Measurements from ENCODE around the gene NGFR.

Gene NGFR

DNA sequence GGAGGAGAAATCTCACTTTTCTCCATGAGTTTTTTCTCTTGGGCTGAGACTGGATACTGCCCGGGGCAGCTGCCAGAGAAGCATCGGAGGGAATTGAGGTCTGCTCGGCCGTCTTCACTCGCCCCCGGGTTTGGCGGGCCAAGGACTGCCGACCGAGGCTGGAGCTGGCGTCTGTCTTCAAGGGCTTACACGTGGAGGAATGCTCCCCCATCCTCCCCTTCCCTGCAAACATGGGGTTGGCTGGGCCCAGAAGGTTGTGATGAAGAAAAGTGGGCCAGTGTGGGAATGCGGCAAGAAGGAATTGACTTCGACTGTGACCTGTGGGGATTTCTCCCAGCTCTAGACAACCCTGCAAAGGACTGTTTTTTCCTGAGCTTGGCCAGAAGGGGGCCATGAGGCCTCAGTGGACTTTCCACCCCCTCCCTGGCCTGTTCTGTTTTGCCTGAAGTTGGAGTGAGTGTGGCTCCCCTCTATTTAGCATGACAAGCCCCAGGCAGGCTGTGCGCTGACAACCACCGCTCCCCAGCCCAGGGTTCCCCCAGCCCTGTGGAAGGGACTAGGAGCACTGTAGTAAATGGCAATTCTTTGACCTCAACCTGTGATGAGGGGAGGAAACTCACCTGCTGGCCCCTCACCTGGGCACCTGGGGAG is 19.1 kb downstream of the NGFR start:
- no peak for DNase-seq (ENCODE audit: low read depth in 2 of 3, low spot score in 2 of 3)

DNA sequence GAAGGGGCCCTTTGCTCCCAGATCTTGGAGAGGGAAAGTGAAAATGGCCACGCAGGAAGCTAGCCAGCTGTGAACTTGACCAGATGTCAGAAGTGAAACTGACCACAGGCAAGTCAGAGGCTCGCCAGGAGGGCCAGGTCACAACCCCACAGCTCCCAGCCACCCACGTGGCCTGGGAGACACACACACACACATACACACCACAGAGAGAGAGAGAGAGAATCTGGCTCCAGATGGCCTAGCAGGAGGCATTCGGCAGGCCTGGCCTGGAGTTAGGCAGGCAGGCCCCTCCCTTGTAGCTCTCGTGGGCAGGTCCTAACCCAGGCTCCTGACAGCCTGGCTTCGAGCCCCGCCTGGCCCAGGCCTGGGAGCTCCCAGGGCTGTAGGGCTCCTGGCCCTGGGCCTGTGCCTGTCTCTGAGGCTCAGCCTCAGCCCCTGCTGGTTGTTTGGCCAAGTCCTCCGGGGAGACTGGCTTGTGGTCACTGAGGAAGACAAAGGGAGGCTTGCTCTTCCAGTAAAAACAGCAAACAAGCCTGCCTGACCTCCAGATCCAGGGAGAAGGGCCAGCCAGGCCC is 20.2 kb downstream of the NGFR start:
- no peak for DNase-seq (ENCODE audit: low read depth in 2 of 3, low spot score in 2 of 3)

DNA sequence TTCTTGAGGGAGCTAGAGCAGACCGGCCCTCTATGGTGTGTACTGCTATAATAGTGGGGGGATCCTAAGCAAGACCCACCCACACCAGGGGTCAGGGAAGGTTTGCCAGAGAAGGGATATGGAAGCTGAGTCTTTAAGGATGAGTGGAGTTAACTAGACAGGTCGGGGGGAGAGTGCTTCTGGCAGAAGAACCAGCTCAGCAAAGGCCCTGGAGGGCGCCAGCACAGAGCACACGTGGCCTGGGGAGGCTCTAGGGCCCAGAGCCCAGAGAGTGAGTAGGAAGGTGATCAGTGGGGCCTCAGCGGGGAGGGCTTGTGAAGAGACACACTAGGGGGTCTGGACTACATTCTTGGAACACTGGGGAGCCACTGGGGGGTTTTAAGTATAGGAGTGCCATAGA is 21.1 kb downstream of the NGFR start:
- no peak for DNase-seq (ENCODE audit: low read depth in 2 of 3, low spot score in 2 of 3)

DNA sequence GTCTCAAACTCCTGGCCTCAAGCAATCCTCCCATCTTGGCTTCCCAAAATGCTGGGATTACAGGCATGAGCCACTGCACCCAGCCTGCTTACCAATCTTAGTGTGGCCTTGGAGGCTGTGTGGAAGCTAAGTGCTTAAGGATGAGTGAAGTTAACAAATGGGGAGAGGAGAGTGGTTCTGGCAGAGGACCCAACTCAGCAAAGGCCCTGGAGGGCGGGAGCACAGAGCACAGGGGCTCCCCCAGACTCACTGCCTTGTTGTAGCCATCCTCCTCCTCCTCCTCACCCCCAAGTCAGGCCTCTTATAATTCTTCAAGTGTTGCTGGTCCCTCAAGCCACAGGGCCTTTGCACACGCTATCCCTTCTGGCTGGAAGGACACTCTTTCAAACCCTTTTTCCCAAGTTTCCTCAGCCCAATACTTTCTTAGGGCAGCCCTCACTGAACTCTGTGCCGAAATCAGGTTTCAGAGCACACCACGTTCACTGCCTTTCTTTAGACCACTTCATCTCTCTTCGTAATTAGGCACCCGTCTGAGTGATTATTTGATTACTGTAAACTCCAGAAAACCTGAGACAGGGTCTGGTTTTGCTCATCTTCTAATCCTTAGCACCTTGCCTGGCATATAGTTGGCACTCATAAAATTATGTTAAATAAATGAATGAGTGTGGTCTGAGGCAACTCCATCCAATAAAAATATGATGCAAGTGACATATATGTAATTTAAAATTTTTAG is 23.4 kb downstream of the NGFR start:
- DNase-seq (ENCODE audit: low read depth in 2 of 3, low spot score in 2 of 3): no peak

DNA sequence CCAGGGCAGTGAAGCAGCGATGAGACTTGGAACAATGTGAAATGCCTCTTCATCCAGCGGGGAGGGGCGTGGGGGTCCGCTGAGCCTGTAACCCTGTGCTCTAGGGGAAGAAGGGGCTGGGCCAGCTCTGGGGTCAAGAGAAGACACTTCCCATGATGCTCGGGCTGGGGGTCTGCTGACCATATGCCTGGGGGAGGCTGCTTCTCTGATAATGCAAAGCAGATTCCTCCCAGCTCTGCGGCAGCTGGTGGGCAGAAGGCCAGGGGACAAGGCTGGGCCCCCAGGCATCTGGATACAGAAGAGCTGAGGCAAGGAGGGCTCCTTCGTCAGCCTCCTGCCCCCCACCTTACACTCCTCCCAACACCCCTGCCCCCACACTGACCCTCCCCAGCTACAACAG is 24.7 kb downstream of the NGFR start:
- no peak for DNase-seq (ENCODE audit: low read depth in 2 of 3, low spot score in 2 of 3)

DNA sequence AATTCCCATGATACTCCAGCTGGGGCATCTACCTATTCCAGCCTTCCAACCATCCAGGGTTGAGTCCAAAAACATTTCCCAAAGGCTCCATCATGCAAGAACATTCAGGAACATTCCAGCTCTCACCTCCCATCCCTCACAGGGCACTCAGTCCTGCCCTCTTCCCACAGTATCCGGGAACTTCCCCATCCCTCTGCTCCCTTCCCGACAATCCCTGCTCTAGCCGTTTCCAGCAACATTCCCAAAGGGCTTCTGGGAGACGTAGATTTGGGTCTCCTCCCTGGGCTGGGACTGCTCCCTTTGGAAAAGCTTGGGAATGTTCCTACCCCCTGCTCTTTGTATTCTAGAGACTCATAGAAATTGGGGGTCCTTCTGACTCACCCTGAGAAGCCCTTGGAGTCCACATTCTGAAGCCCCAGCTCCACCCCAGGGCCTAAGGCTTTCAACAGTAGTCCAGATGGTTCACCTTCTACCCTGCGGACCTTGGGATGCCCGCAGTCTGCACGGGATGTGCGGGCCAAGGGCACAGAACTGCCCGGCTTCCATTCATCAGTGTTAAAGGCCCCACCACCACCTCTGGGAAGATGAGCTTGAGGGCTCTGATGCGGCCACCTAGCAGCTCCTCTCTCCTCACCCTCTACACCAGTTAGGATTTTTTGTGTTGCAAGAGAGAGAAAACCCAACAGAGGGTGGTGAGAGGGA is 25.4 kb downstream of the NGFR start:
- no peak for DNase-seq (ENCODE audit: low read depth in 2 of 3, low spot score in 2 of 3)

DNA sequence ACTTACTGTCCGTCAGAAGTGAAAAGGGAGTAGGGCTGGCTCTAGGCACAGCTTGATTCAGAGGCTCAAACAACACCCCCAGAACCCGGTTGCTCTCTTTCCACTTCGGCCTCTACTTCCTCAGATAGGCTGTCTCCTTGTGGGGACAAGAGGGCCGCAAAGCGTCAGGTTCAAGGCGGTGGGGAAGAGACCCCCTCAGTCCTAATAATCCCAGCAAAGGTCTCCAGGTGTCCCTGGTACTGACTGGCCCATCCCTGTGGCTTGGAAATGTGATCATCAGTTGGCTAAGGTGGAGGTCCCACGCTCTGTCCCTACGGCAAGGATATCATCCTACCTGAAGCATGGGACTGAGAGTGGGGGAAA is 26.0 kb downstream of the NGFR start:
- no peak for DNase-seq (ENCODE audit: low read depth in 2 of 3, low spot score in 2 of 3)

DNA sequence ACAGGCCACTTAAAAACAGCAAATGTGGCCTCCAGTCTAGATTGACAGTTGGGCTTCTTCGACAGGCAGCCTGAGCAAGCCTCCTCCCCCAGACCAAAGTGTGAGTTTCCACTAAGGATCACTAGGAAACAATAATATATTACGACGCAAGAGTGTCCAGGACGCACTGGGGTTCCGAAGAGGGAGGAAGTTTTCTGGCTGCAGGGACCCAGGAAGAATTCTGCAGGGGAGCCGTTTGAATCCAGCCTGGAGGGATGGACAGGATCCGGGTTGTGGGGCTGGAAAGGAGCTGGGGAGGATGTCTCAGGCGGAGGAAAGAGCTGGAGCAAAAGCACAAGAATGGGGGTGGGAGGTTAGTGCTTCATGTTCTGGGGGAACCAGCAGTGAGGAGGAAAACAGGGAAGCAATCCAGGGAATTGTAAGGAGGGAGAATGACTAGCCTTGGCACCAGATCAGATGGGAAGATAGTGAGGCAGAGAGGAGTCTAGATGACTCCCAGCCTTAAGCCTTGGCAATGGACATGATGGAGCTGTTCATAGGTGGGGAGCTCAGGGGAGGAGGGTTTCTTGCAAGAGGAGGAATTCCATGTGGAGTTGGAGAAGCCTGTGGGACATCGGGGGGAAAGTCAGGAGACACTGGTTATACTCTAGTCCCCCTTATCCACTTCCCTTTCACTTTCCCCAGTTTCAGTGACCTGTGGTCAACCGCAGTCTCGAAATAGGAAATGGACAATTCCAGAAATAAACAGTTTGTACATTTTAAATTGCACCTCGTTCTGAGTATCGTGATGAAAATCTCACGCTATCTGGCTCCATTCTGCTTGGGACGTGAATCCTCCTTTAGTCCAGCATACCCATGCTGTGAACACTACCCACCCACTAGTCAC is 26.6 kb downstream of the NGFR start:
- DNase-seq (ENCODE audit: low read depth in 2 of 3, low spot score in 2 of 3): no peak

DNA sequence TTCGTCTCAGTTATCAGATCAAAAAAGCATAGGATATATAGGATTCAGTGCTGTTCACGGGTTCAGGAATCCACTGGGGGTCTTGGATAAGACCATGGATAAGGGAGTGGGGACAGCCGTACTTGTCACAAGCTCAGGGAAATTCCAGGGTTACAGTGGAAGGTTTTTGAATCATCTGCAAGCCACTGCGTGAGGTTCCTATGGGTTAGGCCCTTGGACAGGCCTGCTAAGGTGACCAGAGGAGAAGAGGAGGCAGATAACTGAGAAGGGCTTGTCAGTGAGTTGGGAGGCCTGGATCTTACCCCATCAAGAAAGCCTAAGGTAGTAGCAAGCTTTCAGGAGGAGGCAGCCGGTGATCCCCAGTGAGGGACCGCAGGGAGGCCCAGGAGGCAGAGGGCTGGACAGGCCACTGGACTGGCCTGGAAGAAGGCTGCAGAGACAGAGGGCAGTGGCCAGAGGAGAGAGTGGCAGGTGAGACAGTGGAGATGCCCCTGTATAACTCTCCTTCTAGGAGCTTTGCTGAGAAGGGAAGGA is 27.3 kb downstream of the NGFR start:
- DNase-seq (ENCODE audit: low read depth in 2 of 3, low spot score in 2 of 3): no peak

DNA sequence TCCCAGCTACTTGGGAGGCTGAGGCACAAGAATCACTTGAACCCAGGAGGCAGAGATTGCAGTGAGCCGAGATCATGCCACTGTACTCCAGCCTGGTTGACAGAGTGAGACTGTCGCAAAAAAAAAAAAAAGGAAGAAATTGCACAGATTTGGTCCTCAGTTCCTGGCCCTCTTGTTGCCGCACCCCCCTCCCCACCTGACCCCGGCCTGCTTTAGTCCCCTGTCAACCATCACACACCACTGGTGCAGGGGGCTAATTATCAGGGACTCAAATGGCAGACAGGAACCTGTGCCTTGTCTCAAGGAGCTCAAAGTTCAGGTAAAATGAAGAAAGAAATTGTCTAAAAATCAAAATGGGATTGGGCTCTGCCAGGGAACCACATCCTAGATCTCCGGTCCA is 28.1 kb downstream of the NGFR start:
- DNase-seq (ENCODE audit: low read depth in 2 of 3, low spot score in 2 of 3): no peak

DNA sequence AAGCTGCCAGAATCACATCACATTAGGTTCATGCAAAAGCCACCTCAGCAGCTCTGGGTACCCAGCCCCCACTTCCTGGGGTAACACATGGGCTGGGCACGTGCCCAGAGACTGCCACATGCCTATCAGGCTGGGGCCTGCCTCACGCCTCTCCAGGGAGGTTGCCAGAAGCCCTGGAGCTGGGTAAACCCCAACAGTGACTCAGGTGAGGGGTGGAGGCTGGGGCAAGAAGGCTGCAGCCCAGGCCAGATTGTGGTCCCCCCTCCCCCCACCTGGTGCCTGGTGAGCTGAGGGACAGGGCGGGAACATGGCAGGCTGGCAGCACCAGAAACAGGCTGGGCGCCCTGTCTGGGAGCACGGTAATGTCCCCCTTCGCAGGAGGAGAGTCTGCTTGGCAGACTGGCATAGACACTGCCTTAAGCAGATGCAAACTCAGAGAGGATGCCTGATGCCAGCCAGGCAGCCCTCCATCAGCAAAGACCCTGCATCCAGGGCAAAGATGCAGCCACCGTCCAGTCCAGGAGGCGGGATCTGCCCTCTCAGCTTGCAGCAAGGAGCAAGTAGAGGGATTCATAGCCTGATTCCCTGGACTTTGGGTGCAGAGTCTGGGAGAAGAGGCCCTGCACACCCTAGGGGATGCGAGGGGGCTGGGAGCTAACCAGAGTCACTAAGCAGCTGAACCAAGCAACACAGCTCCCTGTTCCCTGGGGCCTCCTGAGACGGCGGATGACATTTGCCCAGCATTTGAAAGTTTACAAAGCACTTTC is 28.8 kb downstream of the NGFR start:
- DNase-seq (ENCODE audit: low read depth in 2 of 3, low spot score in 2 of 3): peak in 1 of 3 experiments; percentile 10

DNA sequence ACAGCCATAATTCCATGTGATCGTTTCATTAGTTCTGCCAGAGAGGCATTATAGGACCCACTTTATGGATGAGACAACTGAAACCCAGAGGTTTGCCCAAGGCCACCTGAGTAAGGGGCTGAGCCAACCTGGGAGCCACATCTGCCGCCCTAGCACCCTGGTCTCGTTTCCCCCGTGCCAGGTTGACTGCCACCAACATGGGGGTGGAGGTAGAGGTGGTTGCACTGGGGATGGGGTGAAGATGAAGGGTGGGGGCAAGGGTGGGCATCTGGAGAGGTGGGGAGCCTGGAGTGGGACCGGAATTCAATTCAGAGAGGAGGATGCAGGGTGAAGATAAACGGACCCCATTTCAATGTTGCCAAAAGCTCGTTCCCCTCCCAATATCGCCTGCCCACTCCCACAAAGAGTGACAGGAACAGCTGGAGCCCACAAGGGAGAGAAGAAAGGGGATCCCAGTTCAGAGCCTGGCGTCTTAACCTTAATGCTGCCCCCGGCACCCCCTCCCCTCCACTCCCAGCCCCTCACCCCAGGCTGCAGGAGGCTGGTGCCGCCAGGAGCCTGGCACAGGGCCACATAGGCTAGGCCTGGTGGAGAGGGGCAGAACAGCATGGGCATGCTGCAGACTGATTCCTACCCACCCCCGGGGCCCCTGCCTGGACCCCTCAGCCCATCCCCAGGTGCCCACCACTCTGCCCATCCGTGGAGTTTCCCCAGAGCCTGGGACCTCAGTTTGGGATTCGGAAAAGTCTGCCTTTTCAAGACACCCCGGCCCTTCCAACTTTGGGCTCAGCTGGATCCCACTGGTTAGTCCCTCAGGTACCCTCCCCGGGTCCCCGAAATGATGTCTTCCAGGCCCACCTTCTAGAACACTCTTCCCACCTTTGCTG is 29.6 kb downstream of the NGFR start:
- no peak for DNase-seq (ENCODE audit: low read depth in 2 of 3, low spot score in 2 of 3)

DNA sequence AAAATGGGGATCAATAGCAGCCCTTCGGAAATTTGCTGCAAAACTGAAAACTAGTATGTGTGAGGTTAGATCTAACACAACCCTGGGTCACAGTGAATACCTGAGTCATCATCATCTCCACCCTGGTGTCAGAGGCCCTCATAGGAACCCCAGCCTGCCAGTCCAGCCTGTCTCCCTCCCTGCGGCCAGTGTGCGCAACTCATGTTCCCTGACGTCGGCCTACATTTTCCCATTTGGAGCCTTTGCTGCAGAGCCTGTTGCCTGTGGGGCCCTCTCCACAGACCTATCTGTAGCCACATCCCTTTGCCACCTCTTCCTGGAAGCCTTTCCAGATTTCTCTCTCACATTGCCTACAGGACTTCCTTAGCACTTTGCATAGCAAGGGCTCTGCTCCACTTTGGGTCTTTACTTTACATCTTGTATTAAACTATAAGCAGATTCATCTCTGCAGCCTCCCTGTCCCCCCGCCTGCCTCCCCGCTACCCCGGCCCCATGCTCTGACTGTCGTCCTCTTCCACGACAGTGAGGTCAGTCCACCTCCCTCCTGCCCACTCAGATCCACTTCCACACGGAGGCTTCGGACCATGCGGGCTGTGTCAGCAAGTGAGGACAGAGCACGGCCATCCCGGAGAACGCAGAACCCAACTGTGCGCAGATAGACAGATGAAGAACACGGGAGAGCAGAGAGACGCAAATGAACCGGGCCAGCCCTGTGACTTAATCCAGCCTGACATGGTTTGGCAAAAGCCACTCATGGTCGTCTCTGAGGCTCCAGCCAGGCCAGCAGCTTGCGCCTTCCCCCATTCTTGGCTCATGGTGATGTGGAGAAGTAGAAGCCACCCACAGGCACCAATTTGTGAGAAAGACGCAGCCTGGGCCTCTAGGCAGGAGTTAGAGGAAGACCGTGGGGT is 31.0 kb downstream of the NGFR start:
- no peak for DNase-seq (ENCODE audit: low read depth in 2 of 3, low spot score in 2 of 3)

DNA sequence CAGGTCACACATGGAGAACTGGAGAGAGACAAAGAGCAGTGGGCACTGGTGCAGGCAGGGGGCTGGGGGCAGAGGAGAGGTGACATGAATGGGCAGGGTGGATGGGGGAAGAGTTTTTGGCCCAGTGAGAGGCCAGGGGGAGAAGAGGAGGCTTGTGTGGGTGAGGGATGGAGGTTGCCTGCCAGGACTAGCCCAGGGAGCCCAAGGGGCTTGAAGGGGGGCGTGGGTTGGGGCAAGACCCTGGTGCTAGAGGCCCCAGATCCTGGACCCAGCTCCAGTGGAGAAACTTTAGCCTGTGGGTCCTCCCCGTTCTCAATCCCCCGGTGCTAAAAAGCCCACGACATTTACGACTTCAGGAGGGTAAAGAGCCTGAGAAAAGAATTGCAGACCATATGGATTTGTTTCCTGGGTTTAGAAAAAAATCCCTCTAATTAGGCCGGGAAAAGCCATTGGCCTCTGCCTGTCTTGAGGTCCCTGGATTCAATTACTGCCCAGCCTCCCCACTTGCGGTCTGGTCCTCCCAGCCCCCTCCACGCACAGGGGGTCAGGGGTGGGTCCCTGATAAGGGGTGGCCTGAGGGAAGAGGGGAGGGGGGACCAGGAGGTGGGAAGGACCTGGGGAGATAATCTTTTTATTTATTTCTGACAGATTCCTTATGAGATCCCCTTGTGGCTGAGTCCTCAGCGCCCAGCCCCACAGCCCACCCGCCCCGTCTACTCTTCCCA is 33.0 kb downstream of the NGFR start:
- DNase-seq (ENCODE audit: low read depth in 2 of 3, low spot score in 2 of 3): no peak

DNA sequence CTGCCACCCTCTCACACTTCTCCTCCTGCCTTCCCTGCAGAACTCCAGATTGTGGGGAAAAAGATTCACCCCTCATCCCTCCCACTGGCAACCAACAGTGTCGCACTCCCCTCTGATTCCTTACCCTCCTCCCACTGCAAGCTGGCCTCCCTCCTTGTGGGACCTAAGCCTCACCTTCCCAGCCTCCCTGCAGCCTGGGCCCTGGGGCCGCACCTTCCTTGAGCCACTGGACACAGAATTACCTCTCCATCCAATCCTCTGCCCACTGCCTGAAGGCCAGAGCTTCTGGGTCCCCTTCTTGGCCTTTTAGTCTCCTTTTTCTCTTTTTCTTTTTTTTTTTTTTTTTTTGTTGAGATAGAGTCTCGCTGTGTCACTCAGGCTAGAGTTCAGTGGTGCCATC is 33.9 kb downstream of the NGFR start:
- DNase-seq (ENCODE audit: low read depth in 2 of 3, low spot score in 2 of 3): no peak

DNA sequence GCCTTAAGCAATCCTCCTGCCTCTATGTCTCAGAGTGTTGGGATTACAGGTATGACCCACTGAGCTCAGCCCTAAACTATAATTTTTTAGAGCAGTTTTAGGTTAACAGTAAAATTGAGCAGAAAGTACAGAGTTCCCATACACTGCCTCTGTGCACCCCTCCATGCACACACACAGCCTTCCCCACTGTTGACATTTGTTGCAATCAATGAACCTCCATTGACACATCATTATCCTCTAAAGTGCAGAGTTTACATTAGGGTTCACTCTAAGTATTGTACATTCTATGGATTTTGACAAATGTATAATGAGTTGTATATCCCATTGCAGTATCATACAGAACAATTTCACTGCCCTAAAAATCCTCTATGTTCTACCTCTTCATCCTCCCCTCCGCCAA is 35.0 kb downstream of the NGFR start:
- no peak for DNase-seq (ENCODE audit: low read depth in 2 of 3, low spot score in 2 of 3)

DNA sequence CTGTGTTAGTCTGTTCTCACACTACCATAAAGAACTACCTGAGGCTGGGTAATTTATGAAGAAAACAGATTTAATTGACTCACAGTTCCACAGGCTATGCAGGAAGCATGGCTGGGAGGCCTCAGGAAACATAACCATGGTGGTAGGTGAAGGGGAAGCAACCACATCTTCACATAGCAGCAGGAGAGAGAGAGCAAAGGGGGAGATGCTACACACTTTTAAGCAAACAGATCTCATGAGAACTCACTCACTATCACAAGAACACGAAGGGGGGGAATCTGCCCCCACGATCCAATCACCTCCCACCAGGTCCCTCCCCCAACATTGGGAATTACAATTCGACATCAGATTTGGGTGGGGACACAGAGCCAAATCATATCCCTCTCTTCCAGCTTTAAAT is 48.8 kb downstream of the NGFR start:
- DNase-seq (ENCODE audit: low read depth in 2 of 3, low spot score in 2 of 3): no peak

Measured in activated CD8-positive, alpha-beta memory T cell treated with anti-CD3 and anti-CD28 coated beads for 48 hours (primary cell).